Suprapubic skin (tissue), 4 donors: Measurements from ENCODE around the gene CRABP1. TPM values are rescaled to one million over a fixed set of nuclear protein-coding genes. Genes with fewer than 3 reads are reported as not detected.

Source experiments
- DNase-seq, 2 donors: peaks; one replicate each; pipeline ENCODE4 v3.0.0-alpha.2; 2019; ENCODE audit warnings: low spot score in 2 of 2
- H3K27ac ChIP-seq: fragments of 200-600 bp; sonication (generic); one replicate; pipeline ENCODE4 v1.5.1; 2019
- H3K27me3 ChIP-seq: fragments of 200-600 bp; sonication (generic); one replicate; pipeline ENCODE4 v1.5.1; 2019
- H3K36me3 ChIP-seq: fragments of 200-600 bp; sonication (generic); one replicate; pipeline ENCODE4 v1.5.1; 2019
- H3K4me1 ChIP-seq: fragments of 200-600 bp; sonication (generic); one replicate; pipeline ENCODE4 v1.5.1; 2019
- H3K4me3 ChIP-seq: fragments of 200-600 bp; sonication (generic); one replicate; pipeline ENCODE4 v1.5.1; 2019; ENCODE audit warnings: mild to moderate bottlenecking
- H3K9me3 ChIP-seq: fragments of 200-600 bp; sonication (generic); one replicate; pipeline ENCODE4 v1.5.1; 2019
- EP300 ChIP-seq: sonication (generic); formaldehyde crosslinking; IDR thresholded peaks from one replicate; pipeline ENCODE4 v1.6.1; 2017; ENCODE audit warnings: antibody characterized with exemption
- POLR2A ChIP-seq, 2 donors: fragments of 450-650 bp; IDR thresholded peaks; one replicate each; pipeline ENCODE4 v1.6.1; 2017; ENCODE audit warnings: antibody characterized with exemption in 2 of 2, mild to moderate bottlenecking in 2 of 2, moderate library complexity in 2 of 2
- POLR2AphosphoS5 ChIP-seq, 3 donors: sonication (generic); formaldehyde crosslinking; IDR thresholded peaks; one replicate each; pipeline ENCODE4 v1.6.1; 2017; ENCODE audit warnings: antibody characterized with exemption in 3 of 3
- WGBS: methylation state at CpG from one replicate; pipeline ENCODE4 v1.1.5; 2018; 5-methylcytosine and 5-hydroxymethylcytosine counted together
- total RNA-seq, 4 donors: library from RNA; depleted of rRNA; stranded (reverse); fragments of >200 nt; gene quantifications; one replicate each; pipeline ENCODE4 v1.1.0, GENCODE V29; 2016
- TF ChIP-seq, protein P1 (sequence below), 2 donors: fragments of 200-600 bp in 1 of 2; fragments of 450-650 bp in 1 of 2; sonication (generic) in 1 of 2; IDR thresholded peaks; one replicate each; pipeline ENCODE4 v1.5.1; 2016 to 2019; ENCODE audit warnings: antibody characterized with exemption in 2 of 2, mild to moderate bottlenecking in 1 of 2, moderate library complexity in 1 of 2

Gene CRABP1
- total RNA-seq, 4 donors from 2014 or later = 2.6 to 8.7 (median 8.5) TPM; not detected in 1

DNA sequence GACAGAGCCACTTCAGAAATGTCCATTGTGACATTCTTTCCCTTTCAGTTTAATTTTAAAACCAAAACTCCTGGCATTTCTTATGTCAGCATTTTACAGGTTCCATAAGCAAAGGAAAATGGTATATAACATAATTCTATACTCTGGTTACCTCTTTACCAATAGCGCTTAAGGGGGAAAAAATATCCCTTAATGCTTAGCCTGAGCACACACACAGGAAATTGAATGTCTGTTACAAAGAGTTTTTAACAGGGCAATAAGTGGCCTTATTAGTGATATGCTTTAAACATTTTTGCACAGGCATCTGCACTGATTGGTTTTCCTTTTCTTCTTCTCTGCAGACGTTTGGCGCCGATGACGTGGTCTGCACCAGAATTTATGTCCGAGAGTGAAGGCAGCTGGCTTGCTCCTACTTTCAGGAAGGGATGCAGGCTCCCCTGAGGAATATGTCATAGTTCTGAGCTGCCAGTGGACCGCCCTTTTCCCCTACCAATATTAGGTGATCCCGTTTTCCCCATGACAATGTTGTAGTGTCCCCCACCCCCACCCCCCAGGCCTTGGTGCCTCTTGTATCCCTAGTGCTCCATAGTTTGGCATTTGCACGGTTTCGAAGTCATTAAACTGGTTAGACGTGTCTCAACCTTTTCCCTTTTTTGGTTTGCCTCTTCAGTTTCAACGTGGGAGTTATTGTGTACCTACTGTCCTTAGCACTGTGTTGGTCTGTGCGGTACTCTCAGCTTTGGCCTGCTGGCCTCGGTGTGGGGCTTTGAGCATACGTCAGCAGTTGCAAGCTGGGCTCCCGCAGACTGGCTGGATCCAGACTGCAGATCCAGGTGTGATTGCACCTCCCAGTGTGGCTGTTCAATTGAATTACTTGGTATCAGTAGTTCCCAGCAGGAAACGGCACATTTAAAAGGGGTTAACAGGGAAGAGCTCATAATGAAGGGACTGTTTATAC lies 7.7 kb downstream of the CRABP1 start:
- no peak for DNase-seq
- WGBS = 58% methylated on average over 17 of the region's 17 CpGs
- H3K9me3 ChIP-seq = no peaks in the 10 kb centered on the region
- no peak overlapping the region for H3K4me3 ChIP-seq
- H3K4me1 ChIP-seq = peaks cover 8% of the 10 kb centered on the region
- H3K27me3 ChIP-seq = peaks cover 8% of the 10 kb centered on the region
- H3K36me3 ChIP-seq = no peaks in the 10 kb centered on the region
- H3K27ac ChIP-seq = no peak overlapping the region
- TF ChIP-seq EP300 (no peak), POLR2A (IDR thresholded peaks at IDR 0.05) (no peak), POLR2AphosphoS5 (IDR thresholded peaks at IDR 0.05) (no peak)
- TF ChIP-seq, protein P1, sequence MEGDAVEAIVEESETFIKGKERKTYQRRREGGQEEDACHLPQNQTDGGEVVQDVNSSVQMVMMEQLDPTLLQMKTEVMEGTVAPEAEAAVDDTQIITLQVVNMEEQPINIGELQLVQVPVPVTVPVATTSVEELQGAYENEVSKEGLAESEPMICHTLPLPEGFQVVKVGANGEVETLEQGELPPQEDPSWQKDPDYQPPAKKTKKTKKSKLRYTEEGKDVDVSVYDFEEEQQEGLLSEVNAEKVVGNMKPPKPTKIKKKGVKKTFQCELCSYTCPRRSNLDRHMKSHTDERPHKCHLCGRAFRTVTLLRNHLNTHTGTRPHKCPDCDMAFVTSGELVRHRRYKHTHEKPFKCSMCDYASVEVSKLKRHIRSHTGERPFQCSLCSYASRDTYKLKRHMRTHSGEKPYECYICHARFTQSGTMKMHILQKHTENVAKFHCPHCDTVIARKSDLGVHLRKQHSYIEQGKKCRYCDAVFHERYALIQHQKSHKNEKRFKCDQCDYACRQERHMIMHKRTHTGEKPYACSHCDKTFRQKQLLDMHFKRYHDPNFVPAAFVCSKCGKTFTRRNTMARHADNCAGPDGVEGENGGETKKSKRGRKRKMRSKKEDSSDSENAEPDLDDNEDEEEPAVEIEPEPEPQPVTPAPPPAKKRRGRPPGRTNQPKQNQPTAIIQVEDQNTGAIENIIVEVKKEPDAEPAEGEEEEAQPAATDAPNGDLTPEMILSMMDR (IDR thresholded peaks at IDR 0.05) = no peak

DNA sequence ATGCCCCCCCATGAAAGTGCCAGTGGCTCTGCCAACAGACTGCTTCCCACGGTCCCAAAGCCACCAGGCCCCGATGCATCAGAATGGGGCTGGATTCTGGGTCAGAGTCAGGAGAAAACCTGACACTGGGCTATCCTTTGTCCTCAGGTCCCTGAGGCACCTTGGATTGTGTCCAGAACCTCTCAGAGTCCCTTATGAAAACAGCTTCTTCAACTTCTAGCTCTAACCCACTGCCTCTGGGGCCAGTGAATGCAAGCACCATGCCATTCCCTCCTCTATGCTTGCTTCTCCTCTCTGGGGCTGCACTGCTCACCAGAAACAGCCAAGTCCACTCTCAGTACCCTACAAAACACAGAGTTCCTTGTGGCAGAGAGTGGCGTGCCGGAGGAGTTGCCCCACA lies 9.9 kb downstream of the CRABP1 start:
- no peak for DNase-seq
- H3K4me1 ChIP-seq = peaks cover 8% of the 10 kb centered on the region
- no peaks in the 10 kb centered on the region for H3K27me3 ChIP-seq
- no peaks in the 10 kb centered on the region for H3K9me3 ChIP-seq
- no peak for TF ChIP-seq POLR2A (IDR thresholded peaks at IDR 0.05)
- no peak for TF ChIP-seq EP300
- TF ChIP-seq, protein P1 (IDR thresholded peaks at IDR 0.05) = no peak
- TF ChIP-seq POLR2AphosphoS5 (IDR thresholded peaks at IDR 0.05) = no peak
- H3K36me3 ChIP-seq = no peaks in the 10 kb centered on the region
- H3K4me3 ChIP-seq = no peak overlapping the region
- WGBS = 95% methylated on average over 2 of the region's 4 CpGs
- no peak overlapping the region for H3K27ac ChIP-seq

DNA sequence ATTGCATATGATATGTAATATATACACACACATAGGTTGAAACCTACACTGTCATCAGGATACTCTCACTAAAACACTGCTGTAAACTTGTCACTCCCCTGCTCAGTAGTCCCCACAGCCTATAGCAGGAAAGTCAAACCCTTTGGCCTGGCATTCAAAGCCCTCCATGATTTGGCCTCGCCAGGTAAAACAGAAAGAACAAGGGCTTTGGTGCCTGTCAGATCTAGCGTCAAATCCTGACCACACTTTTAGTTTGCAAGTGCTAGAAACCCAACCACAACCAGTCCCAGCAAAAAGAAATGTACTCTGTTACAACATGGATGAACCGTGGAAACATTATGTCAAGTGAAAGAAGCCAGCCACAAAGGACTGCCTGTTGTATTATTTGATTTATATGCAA lies 11.4 kb downstream of the CRABP1 start:
- no peak overlapping the region for H3K4me3 ChIP-seq
- no peak for DNase-seq
- H3K9me3 ChIP-seq = no peaks in the 10 kb centered on the region
- peaks cover 8% of the 10 kb centered on the region for H3K4me1 ChIP-seq
- TF ChIP-seq POLR2A (IDR thresholded peaks at IDR 0.05) (no peak), EP300 (no peak), POLR2AphosphoS5 (IDR thresholded peaks at IDR 0.05) (no peak)
- TF ChIP-seq, protein P1 (IDR thresholded peaks at IDR 0.05) = no peak
- no peak overlapping the region for H3K27ac ChIP-seq
- WGBS = 84% methylated on average over 3 of the region's 3 CpGs
- H3K36me3 ChIP-seq = no peaks in the 10 kb centered on the region
- no peaks in the 10 kb centered on the region for H3K27me3 ChIP-seq

DNA sequence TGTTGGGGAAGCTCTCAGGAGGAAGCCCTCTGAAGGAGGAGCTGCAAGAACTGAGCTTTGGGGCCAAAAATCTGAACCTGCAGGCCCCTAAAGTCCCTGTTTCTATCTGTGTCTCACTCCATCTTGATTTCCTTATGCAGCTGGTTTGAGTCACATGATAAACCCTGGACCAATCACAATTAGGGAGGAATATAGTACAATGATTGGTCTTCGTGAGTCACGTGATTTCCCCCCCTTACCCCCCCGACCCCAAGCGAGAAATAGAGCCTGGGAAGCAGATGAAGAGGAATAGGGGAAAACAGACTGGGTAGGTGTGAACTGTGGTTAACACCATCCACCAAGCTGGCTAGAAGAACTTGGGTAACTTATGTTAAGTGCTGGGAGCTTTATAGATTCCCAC lies 12.9 kb downstream of the CRABP1 start:
- no peaks in the 10 kb centered on the region for H3K36me3 ChIP-seq
- H3K4me1 ChIP-seq = peaks cover 4% of the 10 kb centered on the region
- H3K27ac ChIP-seq = no peak overlapping the region
- WGBS = 69% methylated on average over 4 of the region's 4 CpGs
- no peak for DNase-seq
- TF ChIP-seq, protein P1 (IDR thresholded peaks at IDR 0.05) = no peak
- TF ChIP-seq POLR2AphosphoS5 (IDR thresholded peaks at IDR 0.05) = no peak
- TF ChIP-seq EP300 = no peak
- no peak for TF ChIP-seq POLR2A (IDR thresholded peaks at IDR 0.05)
- no peak overlapping the region for H3K4me3 ChIP-seq
- peaks cover 1% of the 10 kb centered on the region for H3K27me3 ChIP-seq
- H3K9me3 ChIP-seq = no peaks in the 10 kb centered on the region

DNA sequence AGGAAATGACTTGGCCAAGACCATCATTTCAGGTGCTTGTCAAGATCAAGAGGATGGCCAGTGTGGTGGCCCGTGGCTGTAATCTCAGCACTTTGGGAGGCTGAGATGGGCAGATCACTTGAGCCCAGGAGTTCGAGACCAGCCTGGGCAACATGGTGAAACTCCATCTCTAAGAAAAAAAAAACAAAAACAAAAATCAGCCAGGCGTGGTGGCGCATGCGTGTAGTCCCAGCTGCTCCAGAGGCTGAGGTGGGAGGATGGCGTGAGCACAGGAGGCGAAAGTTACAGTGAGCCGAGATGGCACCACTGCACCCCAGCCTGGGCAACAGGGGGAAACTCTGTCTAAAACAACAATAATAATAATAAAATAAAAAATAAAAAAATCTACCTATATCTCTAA lies 15.0 kb downstream of the CRABP1 start:
- DNase-seq = no peak
- WGBS = 93% methylated on average over 8 of the region's 8 CpGs
- Histone ChIP-seq H3K27ac (no peak overlapping the region), H3K4me3 (no peak overlapping the region), H3K27me3 (peaks cover 2% of the 10 kb centered on the region), H3K4me1 (no peaks in the 10 kb centered on the region), H3K9me3 (no peaks in the 10 kb centered on the region), H3K36me3 (no peaks in the 10 kb centered on the region)
- TF ChIP-seq, protein P1 (IDR thresholded peaks at IDR 0.05) = no peak
- TF ChIP-seq POLR2AphosphoS5 (IDR thresholded peaks at IDR 0.05) = no peak
- TF ChIP-seq EP300 = no peak
- TF ChIP-seq POLR2A (IDR thresholded peaks at IDR 0.05) = no peak
